H1 (cell line): ENCODE measurements around the gene CCT4. TPM values are rescaled to one million over a fixed set of nuclear protein-coding genes. Genes with fewer than 3 reads are reported as not detected.
A peak's percentile ranks its signal among the peaks of the same experiment; 100 is the strongest.

Experiments
- BACH1 ChIP-seq: IDR thresholded peaks from 2 replicates; pipeline ENCODE4 v1.6.1; 2012; ENCODE audit warnings: low read length, improper control_type of control experiment
- BRCA1 ChIP-seq: IDR thresholded peaks from 2 replicates; pipeline ENCODE4 v1.6.1; 2012; ENCODE audit warnings: low read depth, low read length, improper control_type of control experiment
- GTF2F1 ChIP-seq: IDR thresholded peaks from 2 replicates; pipeline ENCODE4 v1.6.1; 2012; ENCODE audit warnings: low read depth, low read length, improper control_type of control experiment, borderline replicate concordance
- JUND ChIP-seq: IDR thresholded peaks from 2 replicates; pipeline ENCODE4 v1.6.1; 2011; ENCODE audit warnings: mild to moderate bottlenecking, improper control_type of control experiment, low read length
- KDM1A ChIP-seq: fragments of 200-600, 300-600 bp; sonication (generic); IDR thresholded peaks from 2 replicates; pipeline ENCODE4 v1.7.1; 2016; ENCODE audit warnings: mild to moderate bottlenecking, low read length, borderline replicate concordance
- MAFK ChIP-seq: IDR thresholded peaks from 2 replicates; pipeline ENCODE4 v1.6.1; 2012; ENCODE audit warnings: low read depth, mild to moderate bottlenecking, improper control_type of control experiment, low read length
- POLR2A ChIP-seq, 2 experiments: IDR thresholded peaks; 1 replicate in 1 of 2; 2 replicates in 1 of 2; pipeline ENCODE4 v1.6.1; 2011; ENCODE audit warnings: low read depth in 2 of 2, low read length in 2 of 2, mild to moderate bottlenecking in 2 of 2; ENCODE audit errors: control extremely low read depth in 1 of 2
- POLR2AphosphoS5 ChIP-seq: IDR thresholded peaks from 2 replicates; pipeline ENCODE4 v1.6.1; 2011; ENCODE audit warnings: low read depth, low read length
- RNF2 ChIP-seq: fragments of 200-900, 300-1000 bp; sonication (generic); IDR thresholded peaks from 2 replicates; pipeline ENCODE4 v1.7.1; 2016; ENCODE audit warnings: borderline replicate concordance, low read depth, mild to moderate bottlenecking, antibody characterized with exemption, low read length; ENCODE audit not compliant: poor library complexity, severe bottlenecking; ENCODE audit errors: missing control alignments
- SP1 ChIP-seq: IDR thresholded peaks from 2 replicates; pipeline ENCODE4 v1.6.1; 2011; ENCODE audit warnings: low read depth, low read length
- SP4 ChIP-seq: IDR thresholded peaks from 2 replicates; pipeline ENCODE4 v1.6.1; 2012; ENCODE audit warnings: low read length, inconsistent platforms
- TAF1 ChIP-seq: IDR thresholded peaks from 2 replicates; pipeline ENCODE4 v1.6.1; 2011; ENCODE audit warnings: mild to moderate bottlenecking, low read depth, low read length
- TAF7 ChIP-seq: optimal IDR thresholded peaks from 2 replicates; pipeline ENCODE3; 2011; ENCODE audit warnings: low read depth, mild to moderate bottlenecking, inconsistent platforms, low read length, moderate library complexity, borderline replicate concordance
- polyA plus RNA-seq, 7 experiments: library from polyadenylated mRNA; depleted of rRNA in 3 of 7; stranded (reverse) in 5 of 7; unstranded in 2 of 7; fragments of >200 nt in 5 of 7; fragments of 200-250 nt in 2 of 7; gene quantifications; 1 replicate in 5 of 7; 2 replicates in 1 of 7; 4 replicates in 1 of 7; pipeline versions ENCODE4 v1.2.1 to v1.2.3, GENCODE V29; 2011 to 2013; ENCODE audit warnings: missing spikeins in 2 of 7, mixed read lengths in 2 of 7
- total RNA-seq: library from RNA; stranded (reverse); fragmentation: NEBNext Ultra II Directional; extraction: Animal tissue kit (Norgen Biotek cat#: 25700); gene quantifications from 2 replicates; pipeline ENCODE4 v1.2.1, GENCODE V29; 2021
- TF ChIP-seq, protein P1 (sequence below), 3 experiments: IDR thresholded peaks; 1 replicate in 2 of 3; 2 replicates in 1 of 3; pipeline versions ENCODE4 v1.5.1 to v1.6.1; 2011; ENCODE audit warnings: low read length in 3 of 3, mild to moderate bottlenecking in 3 of 3, inconsistent platforms in 2 of 3, low read depth in 1 of 3, moderate library complexity in 1 of 3; ENCODE audit not compliant: insufficient read depth in 1 of 3; ENCODE audit errors: control extremely low read depth in 1 of 3

Gene CCT4
- total and polyA plus RNA-seq, 2 of the 8 experiments (the other 6 are each of a cell fraction or from before 2014, with no cell fraction given): 129 to 359 TPM

DNA sequence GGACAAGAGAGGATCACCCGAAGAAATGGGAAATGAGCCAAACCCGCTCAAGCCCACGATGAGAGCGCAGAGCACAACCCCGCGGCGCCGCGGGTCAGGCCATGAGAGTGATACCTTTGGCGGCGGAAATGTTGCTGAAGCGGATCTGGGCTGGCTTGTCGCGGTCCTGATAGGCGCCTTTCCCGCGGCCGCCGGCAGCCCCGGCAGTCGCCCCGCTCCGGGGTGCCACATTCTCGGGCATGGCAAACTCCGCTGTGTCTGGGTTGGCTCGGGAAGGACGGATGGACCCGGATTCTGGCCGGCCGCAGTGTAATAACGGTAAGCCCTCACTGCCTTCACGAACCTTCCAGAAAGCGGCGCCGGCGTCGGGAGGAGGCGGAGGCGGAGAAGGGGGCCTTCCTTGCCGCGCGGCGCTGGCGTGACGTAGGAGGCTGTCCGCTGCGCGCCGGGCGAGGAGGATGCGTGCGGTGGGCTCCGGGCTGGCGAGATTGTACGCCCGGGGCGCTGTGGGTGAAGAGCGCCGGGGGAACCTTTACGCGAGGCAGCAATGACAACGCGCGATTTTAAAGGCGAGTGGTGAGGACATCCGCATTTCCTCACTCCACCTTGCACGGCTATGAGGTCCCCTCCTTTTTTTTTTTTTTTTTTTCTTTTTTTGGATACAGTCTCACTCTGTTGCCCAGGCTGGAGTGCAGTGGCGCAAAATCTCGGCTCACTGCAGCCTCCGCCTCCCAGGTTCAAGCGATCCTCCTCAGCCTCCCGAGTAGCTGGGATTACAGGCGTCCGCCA, at the start of gene CCT4 (continued):
- 0 out of 2 replicates have a peak, but pooled peaks have one; percentile 1 for TF ChIP-seq BRCA1
- TF ChIP-seq GTF2F1: 0 out of 2 replicates have a peak, but pooled peaks have one; percentile 75
- TF ChIP-seq, protein P1, sequence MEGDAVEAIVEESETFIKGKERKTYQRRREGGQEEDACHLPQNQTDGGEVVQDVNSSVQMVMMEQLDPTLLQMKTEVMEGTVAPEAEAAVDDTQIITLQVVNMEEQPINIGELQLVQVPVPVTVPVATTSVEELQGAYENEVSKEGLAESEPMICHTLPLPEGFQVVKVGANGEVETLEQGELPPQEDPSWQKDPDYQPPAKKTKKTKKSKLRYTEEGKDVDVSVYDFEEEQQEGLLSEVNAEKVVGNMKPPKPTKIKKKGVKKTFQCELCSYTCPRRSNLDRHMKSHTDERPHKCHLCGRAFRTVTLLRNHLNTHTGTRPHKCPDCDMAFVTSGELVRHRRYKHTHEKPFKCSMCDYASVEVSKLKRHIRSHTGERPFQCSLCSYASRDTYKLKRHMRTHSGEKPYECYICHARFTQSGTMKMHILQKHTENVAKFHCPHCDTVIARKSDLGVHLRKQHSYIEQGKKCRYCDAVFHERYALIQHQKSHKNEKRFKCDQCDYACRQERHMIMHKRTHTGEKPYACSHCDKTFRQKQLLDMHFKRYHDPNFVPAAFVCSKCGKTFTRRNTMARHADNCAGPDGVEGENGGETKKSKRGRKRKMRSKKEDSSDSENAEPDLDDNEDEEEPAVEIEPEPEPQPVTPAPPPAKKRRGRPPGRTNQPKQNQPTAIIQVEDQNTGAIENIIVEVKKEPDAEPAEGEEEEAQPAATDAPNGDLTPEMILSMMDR (IDR thresholded peaks at IDR 0.05; ENCODE audit: control extremely low read depth in 1 of 3, insufficient read depth in 1 of 3, low read depth in 1 of 3, low read length in 3 of 3): no peak
- TF ChIP-seq JUND: peak; percentile 51; the same call in 1 of the 2 replicates
- TF ChIP-seq KDM1A: peak; percentile 19; the same call in 1 of the 2 replicates
- TF ChIP-seq TAF7: peak; percentile 97
- TF ChIP-seq POLR2AphosphoS5: peak; percentile 97
- peak; percentile 69; the same call in 1 of the 2 replicates for TF ChIP-seq SP1
- peak; percentile 52; the same call in 1 of the 2 replicates for TF ChIP-seq MAFK
- peak; percentile 98 for TF ChIP-seq SP4
- TF ChIP-seq POLR2A (IDR thresholded peaks at IDR 0.05; ENCODE audit: control extremely low read depth in 1 of 2, low read depth in 2 of 2, low read length in 2 of 2): peak; percentile 98 to 99
- peak; percentile 68 for TF ChIP-seq BACH1
- TF ChIP-seq RNF2: no peak
- TF ChIP-seq TAF1: peak; percentile 99
- TF ChIP-seq, all 59 proteins: peak for 29
